Spleen (tissue), 7 donors: Measurements from ENCODE around the gene SDCBP2.

ENCODE experiments used
- CTCF ChIP-seq, 11 experiments: fragments of 200-600 bp in 7 of 11; fragments of 450-650 bp in 4 of 11; sonication (generic) in 4 of 11; IDR thresholded peaks in 8 of 11; conservative IDR thresholded peaks in 3 of 11; 1 replicate in 7 of 11; 2 replicates in 4 of 11; pipeline versions ENCODE4 v1.4.0 to v1.8.0; 2016 to 2021; ENCODE audit warnings: antibody characterized with exemption in 11 of 11, inconsistent platforms in 4 of 11, mild to moderate bottlenecking in 1 of 11
- POLR2AphosphoS5 ChIP-seq, 3 donors: sonication (generic); formaldehyde crosslinking; IDR thresholded peaks; one replicate each; pipeline ENCODE4 v1.5.1; 2017; ENCODE audit warnings: antibody characterized with exemption in 3 of 3
- donor health status: DM: no; HTN: no; CAD: no; lungs with moderate emphysema.
- donor health status: DM: no; HTN: no; CAD: no.
- donor health status: DM: no; HTN: no; CAD: no.

GRCh38 chr20:1377984-1378734, 49.2 kb upstream of the SDCBP2 start:
- TF ChIP-seq CTCF (IDR thresholded peaks at IDR 0.05 in 8 of 11, conservative IDR thresholded peaks at IDR 0.05 in 3 of 11), result no peak
- TF ChIP-seq POLR2AphosphoS5 (IDR thresholded peaks at IDR 0.05), result no peak
